Right atrium auricular region (tissue), 2 donors: ENCODE data around the gene CMAS. TPM values are rescaled to one million over a fixed set of nuclear protein-coding genes. Genes with fewer than 3 reads are reported as not detected.

Source experiments
- DNase-seq: peaks from one replicate; pipeline ENCODE4 v3.0.0-alpha.2; 2019; ENCODE audit warnings: low spot score
- H3K27ac ChIP-seq, 2 donors: fragments of 200-600 bp; sonication (generic); 1 replicate in 1 of 2; 2 replicates in 1 of 2; pipeline ENCODE4 v1.5.1; 2016 to 2019
- H3K27me3 ChIP-seq, 2 donors: fragments of 200-600 bp; sonication (generic); one replicate each; pipeline versions ENCODE4 v1.5.1 to v1.6.0; 2017 to 2019
- H3K36me3 ChIP-seq: fragments of 200-600 bp; sonication (generic); one replicate; pipeline ENCODE4 v1.5.1; 2016
- H3K4me1 ChIP-seq, 2 donors: fragments of 200-600 bp; sonication (generic); one replicate each; pipeline versions ENCODE4 v1.5.1 to v1.6.0; 2017 to 2019
- H3K4me3 ChIP-seq, 2 donors: fragments of 200-600 bp; sonication (generic); 1 replicate in 1 of 2; 2 replicates in 1 of 2; pipeline ENCODE4 v1.5.1; 2017 to 2019; ENCODE audit warnings: mild to moderate bottlenecking in 1 of 2, moderate library complexity in 1 of 2
- H3K9me3 ChIP-seq, 2 donors: fragments of 200-600 bp; sonication (generic); one replicate each; pipeline ENCODE4 v1.5.1; 2019
- total RNA-seq, 2 donors: library from RNA; depleted of rRNA; stranded (reverse); fragments of >200 nt; gene quantifications; one replicate each; pipeline ENCODE4 v1.1.0, GENCODE V29; 2016
- TF ChIP-seq, protein P1 (sequence below), 2 donors: fragments of 200-600 bp; sonication (generic); IDR thresholded peaks; one replicate each; pipeline ENCODE4 v1.5.1; 2019; ENCODE audit warnings: antibody characterized with exemption in 2 of 2

Gene CMAS
- total RNA-seq, 2 donors from 2014 or later = 28.3 to 33.4 TPM

DNA sequence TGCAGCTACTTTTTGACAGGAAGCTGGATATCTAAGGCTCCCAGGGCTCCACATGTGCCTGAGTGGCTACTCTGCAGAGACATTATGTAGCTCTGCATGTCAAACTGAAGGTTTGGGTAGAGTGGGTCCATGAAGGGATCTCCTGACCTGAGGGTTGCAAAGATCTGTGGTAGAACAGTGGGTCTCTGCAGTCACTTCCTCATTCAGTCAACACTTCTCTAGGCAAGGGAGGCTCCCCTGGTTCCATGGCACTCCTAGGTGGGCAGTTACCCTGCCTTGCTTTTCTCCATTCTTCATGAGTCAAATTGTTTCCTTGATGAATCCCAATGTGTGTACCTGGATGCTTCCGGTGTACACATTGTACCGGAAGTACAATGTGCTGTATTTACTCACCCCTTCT is 57.4 kb downstream of the CMAS start:
- Histone ChIP-seq H3K4me1 (no peaks in the 10 kb centered on the region), H3K27me3 (no peaks in the 10 kb centered on the region), H3K27ac (no peak overlapping the region), H3K4me3 (no peak overlapping the region), H3K36me3 (no peaks in the 10 kb centered on the region), H3K9me3 (no peaks in the 10 kb centered on the region)
- DNase-seq = no peak
- TF ChIP-seq, protein P1, sequence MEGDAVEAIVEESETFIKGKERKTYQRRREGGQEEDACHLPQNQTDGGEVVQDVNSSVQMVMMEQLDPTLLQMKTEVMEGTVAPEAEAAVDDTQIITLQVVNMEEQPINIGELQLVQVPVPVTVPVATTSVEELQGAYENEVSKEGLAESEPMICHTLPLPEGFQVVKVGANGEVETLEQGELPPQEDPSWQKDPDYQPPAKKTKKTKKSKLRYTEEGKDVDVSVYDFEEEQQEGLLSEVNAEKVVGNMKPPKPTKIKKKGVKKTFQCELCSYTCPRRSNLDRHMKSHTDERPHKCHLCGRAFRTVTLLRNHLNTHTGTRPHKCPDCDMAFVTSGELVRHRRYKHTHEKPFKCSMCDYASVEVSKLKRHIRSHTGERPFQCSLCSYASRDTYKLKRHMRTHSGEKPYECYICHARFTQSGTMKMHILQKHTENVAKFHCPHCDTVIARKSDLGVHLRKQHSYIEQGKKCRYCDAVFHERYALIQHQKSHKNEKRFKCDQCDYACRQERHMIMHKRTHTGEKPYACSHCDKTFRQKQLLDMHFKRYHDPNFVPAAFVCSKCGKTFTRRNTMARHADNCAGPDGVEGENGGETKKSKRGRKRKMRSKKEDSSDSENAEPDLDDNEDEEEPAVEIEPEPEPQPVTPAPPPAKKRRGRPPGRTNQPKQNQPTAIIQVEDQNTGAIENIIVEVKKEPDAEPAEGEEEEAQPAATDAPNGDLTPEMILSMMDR (IDR thresholded peaks at IDR 0.05) = no peak

DNA sequence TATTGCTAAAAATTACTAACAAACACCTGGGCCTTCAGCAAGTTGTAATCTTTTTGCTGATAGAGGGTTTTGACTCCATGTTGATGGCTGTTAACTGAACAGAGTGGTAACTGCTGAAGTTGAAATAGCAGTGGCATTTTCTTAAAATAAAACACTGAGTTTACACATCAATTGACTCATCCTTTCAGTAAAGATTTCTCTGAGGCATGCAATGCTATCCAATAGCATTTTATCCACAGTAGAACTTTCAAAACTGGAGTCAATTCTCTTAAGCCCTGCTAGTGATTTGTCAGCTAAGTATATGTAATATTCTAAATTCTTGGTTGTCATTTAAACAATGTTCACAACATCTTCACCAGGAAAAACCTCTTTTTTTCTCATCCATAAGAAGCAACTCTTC is 59.5 kb downstream of the CMAS start:
- Histone ChIP-seq H3K27ac (no peak overlapping the region), H3K4me3 (no peak overlapping the region), H3K27me3 (no peaks in the 10 kb centered on the region), H3K36me3 (no peaks in the 10 kb centered on the region), H3K9me3 (no peaks in the 10 kb centered on the region), H3K4me1 (no peaks in the 10 kb centered on the region)
- TF ChIP-seq, protein P1 (IDR thresholded peaks at IDR 0.05) = no peak
- DNase-seq = no peak

DNA sequence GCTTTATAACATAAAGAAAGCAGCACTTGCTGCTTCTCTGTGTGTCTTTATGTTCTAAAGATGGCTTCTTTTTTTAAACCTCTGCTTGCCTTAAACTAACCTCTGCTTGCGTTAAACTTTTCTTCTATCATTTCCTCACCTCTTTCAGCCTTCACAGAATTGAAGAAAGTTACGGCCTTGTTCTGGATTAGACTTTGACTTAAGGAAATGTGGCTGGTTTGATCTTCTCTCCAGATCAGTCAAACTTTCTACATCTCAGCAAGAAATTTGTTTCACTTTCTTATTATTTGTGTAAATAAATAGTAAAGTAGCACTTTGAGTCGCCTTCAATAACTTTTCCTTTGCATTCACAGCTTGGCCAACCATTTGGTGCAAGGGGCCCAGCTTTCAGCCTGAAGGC is 64.2 kb downstream of the CMAS start:
- TF ChIP-seq, protein P1 (IDR thresholded peaks at IDR 0.05) = no peak
- no peaks in the 10 kb centered on the region for H3K27me3 ChIP-seq
- H3K4me1 ChIP-seq = no peaks in the 10 kb centered on the region
- no peak overlapping the region for H3K27ac ChIP-seq
- no peak for DNase-seq
- no peaks in the 10 kb centered on the region for H3K9me3 ChIP-seq
- no peak overlapping the region for H3K4me3 ChIP-seq
- no peaks in the 10 kb centered on the region for H3K36me3 ChIP-seq

Other genes with a start within 250 kb of the CMAS start
- gene ABCC9, start 104.8 kb upstream of the CMAS start, total RNA-seq = 10 to 100 TPM; 25.0 to 52.8 TPM